Activated CD8-positive, alpha-beta T cell treated with anti-CD3 and anti-CD28 coated beads for 36 hours (primary cell): ENCODE data around the gene FMOD. TPM values are rescaled to one million over a fixed set of nuclear protein-coding genes. Genes with fewer than 3 reads are reported as not detected.

Experiments used
- ATAC-seq: fragments of 200-7000 bp; cut with Tn5 transposase; one replicate; pipeline ENCODE4 v1.10.0; 2021; ENCODE audit warnings: mild to moderate bottlenecking, moderate library complexity
- CTCF ChIA-PET: fragments of 350-600 bp; sonication (Branson Sonifier 250); formaldehyde crosslinking; loops from one replicate; lab custom pipeline; 2021; ENCODE audit warnings: antibody characterized with exemption; lab: Charles Lee
- POLR2A ChIA-PET: fragments of 350-600 bp; sonication (Branson Sonifier 250); formaldehyde crosslinking; loops from one replicate; lab custom pipeline; 2021; ENCODE audit warnings: antibody characterized with exemption; lab: Charles Lee
- DNase-seq: peaks from one replicate; pipeline ENCODE4 v3.0.0-alpha.2; 2020
- H3K27ac Mint-ChIP-seq: one replicate; pipeline ENCODE4 v1.8.0; 2021; ENCODE audit warnings: mild to moderate bottlenecking, mixed read lengths
- H3K27me3 Mint-ChIP-seq: one replicate; pipeline ENCODE4 v1.8.0; 2021; ENCODE audit warnings: mixed read lengths
- H3K36me3 Mint-ChIP-seq: one replicate; pipeline ENCODE4 v1.8.0; 2021; ENCODE audit warnings: low read depth, mixed read lengths
- H3K4me1 Mint-ChIP-seq: one replicate; pipeline ENCODE4 v1.8.0; 2021; ENCODE audit warnings: low read depth, mixed read lengths
- H3K4me3 Mint-ChIP-seq: one replicate; pipeline ENCODE4 v1.8.0; 2021; ENCODE audit warnings: mild to moderate bottlenecking, moderate library complexity, mixed read lengths
- H3K9me3 Mint-ChIP-seq: one replicate; pipeline ENCODE4 v1.8.0; 2021; ENCODE audit warnings: mixed read lengths
- CTCF ChIP-seq: fragments of 200-600 bp; IDR thresholded peaks from one replicate; pipeline ENCODE4 v1.8.0; 2022; ENCODE audit warnings: antibody characterized with exemption, mild to moderate bottlenecking
- intact Hi-C: fragments of 100-400 bp; cut with micrococcal nuclease; formaldehyde crosslinking; loops from one replicate; pipeline ENCODE4 v1.10.0; 2022
- total RNA-seq, 2 experiments: library from RNA; stranded (reverse); gene quantifications; one replicate each; pipeline ENCODE4 v1.2.3, GENCODE V29; 2021

FMOD gene
- total RNA-seq, 2 experiments from 2014 or later: 1.4 to 2.4 TPM

- POLR2A ChIA-PET: no interaction called here
- CTCF ChIA-PET: interaction anchor here (1.0 to 1.2 kb wide), 2 partner anchors 9 to 115 kb away, joined by 3 to 4 read pairs; no protein-coding TSS in a partner anchor
- no peak for TF ChIP-seq CTCF
- DNase-seq (no peak), ATAC-seq (no peak)
- Mint-ChIP-seq H3K27me3 (peaks cover 6% of the 10 kb centered on the region), H3K36me3 (no peaks in the 10 kb centered on the region), H3K9me3 (no peaks in the 10 kb centered on the region), H3K4me1 (no peaks in the 10 kb centered on the region), H3K27ac (no peak overlapping the region), H3K4me3 (no peak overlapping the region)
- intact Hi-C loops: no loop called here
Observed at GRCh38 chr1:203382026-203382425, 31.1 kb upstream of the FMOD start.

GRCh38 chr1:203381151-203381751 lies 30.3 kb upstream of the FMOD start:
- no peak for ATAC-seq

DNA sequence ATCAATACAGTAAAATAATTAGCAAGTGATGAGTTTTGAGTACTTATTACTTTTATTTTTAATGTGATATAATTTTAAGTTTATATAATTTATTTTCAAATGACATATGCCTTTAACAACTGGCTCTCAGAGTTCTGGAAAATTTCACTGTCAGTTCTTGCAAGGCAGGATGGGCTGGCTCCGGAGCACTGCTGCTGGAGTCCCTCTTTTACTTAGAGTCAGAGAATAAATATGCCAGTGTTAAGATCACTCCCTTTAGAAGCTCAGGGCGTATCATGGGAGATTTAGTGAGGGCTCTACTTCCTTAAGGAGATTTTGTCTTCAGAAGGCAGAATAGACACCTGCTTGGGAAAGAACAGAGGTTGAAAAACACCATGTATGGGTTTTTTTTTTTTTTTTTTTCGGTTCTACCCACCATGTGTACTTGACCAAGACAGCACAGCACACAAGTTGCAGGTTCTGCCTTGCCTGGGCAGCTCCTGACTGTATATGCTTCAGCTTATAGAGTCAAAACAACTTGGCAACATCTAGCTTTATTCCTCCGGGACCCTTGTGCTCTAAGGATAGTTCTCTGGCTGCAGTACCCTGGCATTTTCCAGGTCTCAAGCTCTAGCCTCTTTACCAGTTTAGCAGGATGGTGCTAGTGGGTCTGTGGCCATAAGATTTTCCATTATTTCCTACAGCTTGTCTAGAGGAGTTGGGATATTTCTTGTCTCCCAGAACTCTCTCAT lies 29.7 kb upstream of the FMOD start:
- Mint-ChIP-seq H3K27me3 (peaks cover 6% of the 10 kb centered on the region), H3K9me3 (no peaks in the 10 kb centered on the region), H3K4me1 (no peaks in the 10 kb centered on the region), H3K27ac (no peak overlapping the region), H3K36me3 (no peaks in the 10 kb centered on the region), H3K4me3 (no peak overlapping the region)
- DNase-seq (no peak), ATAC-seq (no peak)
- POLR2A ChIA-PET: no interaction called here
- CTCF ChIA-PET: interaction anchor here (0.7 to 1.3 kb wide), 2 partner anchors 107 to 165 kb away, joined by 3 to 4 read pairs; no protein-coding TSS in a partner anchor
- intact Hi-C loops: no loop called here
- no peak for TF ChIP-seq CTCF

More at GRCh38 chr1:203381151-203381751, 30.3 kb upstream of the FMOD start:
- Mint-ChIP-seq H3K9me3 (no peaks in the 10 kb centered on the region), H3K4me1 (no peaks in the 10 kb centered on the region), H3K27ac (no peak overlapping the region), H3K4me3 (no peak overlapping the region), H3K27me3 (peaks cover 6% of the 10 kb centered on the region), H3K36me3 (no peaks in the 10 kb centered on the region)
- intact Hi-C loops: no loop called here
- DNase-seq: no peak
- ChIA-PET CTCF (interaction anchor here (0.7 to 1.2 kb wide), 2 partner anchors 10 to 165 kb away, joined by 3 to 4 read pairs; no protein-coding TSS in a partner anchor), POLR2A (no interaction called here)
- no peak for TF ChIP-seq CTCF

- no peak for TF ChIP-seq CTCF
- DNase-seq (no peak), ATAC-seq (no peak)
- POLR2A ChIA-PET: no interaction called here
- CTCF ChIA-PET: interaction anchor here (0.8 to 1.3 kb wide), 2 partner anchors 108 to 112 kb away, joined by 4 read pairs; no protein-coding TSS in a partner anchor
- intact Hi-C loops: no loop called here
- no peaks in the 10 kb centered on the region for H3K4me1 Mint-ChIP-seq
- no peak overlapping the region for H3K4me3 Mint-ChIP-seq
- no peaks in the 10 kb centered on the region for H3K9me3 Mint-ChIP-seq
- peaks cover 6% of the 10 kb centered on the region for H3K27me3 Mint-ChIP-seq
- no peaks in the 10 kb centered on the region for H3K36me3 Mint-ChIP-seq
- H3K27ac Mint-ChIP-seq: no peak overlapping the region
Observed at GRCh38 chr1:203379825-203380224, 28.9 kb upstream of the FMOD start.
